ENCODE measurements around the gene DNASE2B.

The DNASE2B gene

DNA sequence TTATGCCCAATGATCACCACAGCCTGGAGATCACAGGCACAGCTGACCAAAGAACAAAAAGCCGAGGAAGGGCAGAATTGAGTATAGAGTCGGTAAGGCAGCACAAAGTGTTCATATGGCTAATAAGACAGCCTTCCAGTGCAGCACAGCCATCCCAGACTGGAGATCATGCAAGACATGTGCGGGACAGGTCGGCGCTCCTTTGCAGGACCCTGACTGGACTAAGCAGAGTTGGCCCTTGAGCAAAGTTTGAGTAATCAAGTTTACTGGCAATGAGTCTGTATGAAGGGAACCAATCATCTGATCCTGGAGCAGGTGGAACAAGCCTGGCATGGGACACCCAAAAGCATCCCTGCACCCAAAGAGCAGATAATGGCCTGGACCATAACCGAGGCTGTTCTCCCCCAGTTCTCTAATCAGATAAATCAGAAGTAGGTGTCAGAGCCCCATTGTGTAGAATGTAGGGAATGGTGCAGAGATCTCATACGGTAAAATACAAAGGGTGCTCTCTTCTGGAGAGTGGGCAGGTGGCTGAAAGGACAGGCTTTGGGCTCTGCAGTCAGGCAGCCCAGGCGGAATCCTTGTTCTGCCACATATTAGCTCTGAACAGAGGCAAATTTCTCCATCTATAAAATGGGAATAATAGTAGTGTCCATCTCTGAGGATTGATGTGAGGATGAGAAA is 10.7 kb upstream of the DNASE2B start:
- ATAC-seq: no peak
- Mint-ChIP-seq H3K4me3 (no peak overlapping the region), H3K4me1 (no peaks in the 10 kb centered on the region), H3K27me3 (no peaks in the 10 kb centered on the region), H3K9me3 (no peaks in the 10 kb centered on the region), H3K27ac (no peak overlapping the region)
- no peak for DNase-seq

DNA sequence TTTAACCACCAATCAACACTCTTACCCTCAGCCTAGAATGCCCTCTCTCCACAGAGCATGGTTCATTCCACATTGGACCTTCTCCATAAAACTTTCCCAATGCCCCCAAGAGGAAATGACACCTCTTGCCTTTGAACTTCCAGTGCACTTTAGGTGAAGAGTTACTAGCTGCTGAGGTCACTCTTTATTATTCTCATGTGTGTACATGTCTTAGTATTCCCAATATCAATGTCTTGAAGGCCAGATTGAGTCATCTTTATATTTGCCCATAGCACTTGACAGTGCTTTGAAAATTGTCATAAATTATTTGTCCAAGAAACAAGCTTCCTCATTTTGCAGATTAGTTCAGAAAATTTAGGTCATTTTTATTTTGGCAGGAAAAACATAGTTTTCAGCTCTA is 8.1 kb upstream of the DNASE2B start:
- Mint-ChIP-seq H3K9me3 (no peaks in the 10 kb centered on the region), H3K4me3 (no peak overlapping the region), H3K4me1 (no peaks in the 10 kb centered on the region), H3K27me3 (no peaks in the 10 kb centered on the region), H3K27ac (no peak overlapping the region)
- DNase-seq: no peak
- no peak for ATAC-seq

DNA sequence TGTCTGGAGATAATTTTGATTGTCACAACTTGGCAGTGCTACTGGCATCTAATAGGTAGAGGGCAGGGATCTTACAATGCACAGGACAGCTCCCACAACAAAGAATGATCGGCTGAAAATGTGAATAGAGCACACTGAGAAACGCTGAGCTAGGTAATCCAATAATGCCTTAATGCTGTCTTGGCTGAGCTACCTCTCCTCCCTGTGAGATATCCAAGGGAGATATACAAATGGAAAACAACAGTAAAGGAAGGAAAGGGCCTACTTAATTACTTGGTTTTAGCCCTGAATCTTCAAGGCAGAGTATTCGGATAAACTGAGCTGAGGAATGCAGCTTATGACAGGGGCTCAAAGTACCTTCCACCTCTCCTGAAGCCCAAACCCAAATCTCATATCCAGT is 2.9 kb downstream of the DNASE2B start:
- DNase-seq (no peak), ATAC-seq (no peak)
- no peak overlapping the region for H3K27ac Mint-ChIP-seq
- H3K4me3 Mint-ChIP-seq: no peak overlapping the region
- H3K9me3 Mint-ChIP-seq: no peaks in the 10 kb centered on the region
- no peaks in the 10 kb centered on the region for H3K27me3 Mint-ChIP-seq
- H3K4me1 Mint-ChIP-seq: no peaks in the 10 kb centered on the region

DNA sequence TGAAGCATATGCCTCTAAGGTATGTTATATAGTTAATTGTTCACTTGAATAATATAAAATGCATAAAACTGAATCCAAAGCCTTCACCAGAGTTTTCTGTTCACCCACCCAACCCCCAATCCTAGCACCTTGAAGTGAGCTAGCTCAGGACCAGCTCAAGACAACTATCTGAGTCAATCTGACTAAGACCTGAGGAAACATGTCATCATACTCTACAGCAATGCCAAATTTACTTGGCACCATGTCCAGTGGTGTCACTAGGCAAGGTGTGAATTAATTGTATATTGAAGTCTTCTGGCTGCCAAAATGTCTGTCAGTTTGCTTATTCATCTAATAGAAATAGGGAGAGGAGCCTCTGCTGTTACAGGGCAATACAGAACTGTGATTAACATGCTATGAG is 3.8 kb downstream of the DNASE2B start:
- DNase-seq (no peak), ATAC-seq (no peak)
- no peaks in the 10 kb centered on the region for H3K4me1 Mint-ChIP-seq
- H3K9me3 Mint-ChIP-seq: no peaks in the 10 kb centered on the region
- no peak overlapping the region for H3K4me3 Mint-ChIP-seq
- H3K27ac Mint-ChIP-seq: no peak overlapping the region
- no peaks in the 10 kb centered on the region for H3K27me3 Mint-ChIP-seq

DNA sequence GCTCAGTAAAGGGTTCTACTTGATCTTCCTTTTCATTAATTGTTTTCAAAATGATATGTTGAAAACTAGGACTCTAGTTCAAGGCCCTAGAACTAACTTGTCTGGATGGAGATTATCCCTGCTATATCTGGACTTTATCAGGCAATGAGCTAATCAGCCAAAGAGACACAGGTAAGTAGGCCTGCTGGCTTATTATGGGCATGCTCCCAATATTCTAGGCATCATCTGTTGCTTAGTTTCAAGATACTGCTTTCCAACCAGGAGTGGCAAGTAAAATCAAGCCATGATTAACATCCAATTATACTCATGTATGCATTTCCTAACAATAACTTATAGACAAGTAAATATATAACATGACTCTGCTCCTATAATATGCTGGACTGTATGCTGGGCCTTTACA is 4.2 kb downstream of the DNASE2B start:
- no peak overlapping the region for H3K4me3 Mint-ChIP-seq
- H3K9me3 Mint-ChIP-seq: no peaks in the 10 kb centered on the region
- ATAC-seq: no peak
- no peaks in the 10 kb centered on the region for H3K27me3 Mint-ChIP-seq
- no peaks in the 10 kb centered on the region for H3K4me1 Mint-ChIP-seq
- no peak for DNase-seq
- no peak overlapping the region for H3K27ac Mint-ChIP-seq

DNA sequence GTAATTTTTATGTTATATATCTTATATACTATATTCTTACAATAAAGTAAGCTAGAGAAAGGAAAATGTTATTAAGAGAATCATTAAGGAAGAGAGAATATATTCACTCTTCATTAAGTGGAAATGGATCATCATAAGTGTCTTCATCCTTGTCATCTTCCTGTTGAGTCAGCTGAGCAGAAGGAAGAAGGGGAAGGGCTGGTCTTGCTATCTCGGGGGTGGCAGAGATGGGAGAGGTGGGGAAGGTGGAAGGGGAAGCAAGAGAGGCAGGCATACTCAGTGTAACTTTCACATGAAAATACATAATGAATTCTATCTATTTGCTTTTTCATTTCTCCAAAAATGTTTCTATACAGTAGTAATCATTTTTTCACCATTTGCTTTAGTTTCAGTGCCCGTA is 5.1 kb downstream of the DNASE2B start:
- no peak overlapping the region for H3K27ac Mint-ChIP-seq

DNA sequence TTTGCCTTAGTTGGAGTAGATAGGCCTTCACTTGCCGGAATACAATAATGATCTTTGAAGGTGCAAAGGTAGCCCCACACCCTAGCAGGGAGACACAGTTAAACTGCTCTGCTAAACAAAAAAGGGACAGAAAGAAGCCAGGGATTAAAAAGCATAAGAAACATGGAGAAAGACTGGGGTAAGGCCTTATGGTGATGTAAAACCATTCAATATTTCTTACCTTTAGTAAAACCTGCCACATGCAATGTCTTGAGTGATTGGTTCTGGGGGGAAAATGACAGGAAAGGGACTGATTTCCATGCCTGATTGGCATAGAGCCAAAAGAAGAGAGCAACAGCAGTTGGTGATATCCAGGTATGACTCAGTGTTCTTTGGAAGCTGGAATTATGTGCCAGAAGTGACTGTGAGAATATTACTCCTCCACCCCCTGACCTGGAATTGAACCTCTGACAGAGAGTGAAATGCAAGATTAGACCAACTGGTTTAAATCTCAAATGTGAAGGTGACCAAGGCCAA is 8.1 kb downstream of the DNASE2B start:
- Mint-ChIP-seq H3K9me3 (no peaks in the 10 kb centered on the region), H3K4me3 (no peak overlapping the region), H3K27me3 (no peaks in the 10 kb centered on the region), H3K27ac (no peak overlapping the region), H3K4me1 (no peaks in the 10 kb centered on the region)
- ATAC-seq (no peak), DNase-seq (no peak)

More for the DNA sequence above, 5.1 kb downstream of the DNASE2B start:
- DNase-seq (no peak), ATAC-seq (no peak)
- H3K27me3 Mint-ChIP-seq: no peaks in the 10 kb centered on the region
- no peak overlapping the region for H3K4me3 Mint-ChIP-seq
- no peaks in the 10 kb centered on the region for H3K9me3 Mint-ChIP-seq
- no peaks in the 10 kb centered on the region for H3K4me1 Mint-ChIP-seq

DNA sequence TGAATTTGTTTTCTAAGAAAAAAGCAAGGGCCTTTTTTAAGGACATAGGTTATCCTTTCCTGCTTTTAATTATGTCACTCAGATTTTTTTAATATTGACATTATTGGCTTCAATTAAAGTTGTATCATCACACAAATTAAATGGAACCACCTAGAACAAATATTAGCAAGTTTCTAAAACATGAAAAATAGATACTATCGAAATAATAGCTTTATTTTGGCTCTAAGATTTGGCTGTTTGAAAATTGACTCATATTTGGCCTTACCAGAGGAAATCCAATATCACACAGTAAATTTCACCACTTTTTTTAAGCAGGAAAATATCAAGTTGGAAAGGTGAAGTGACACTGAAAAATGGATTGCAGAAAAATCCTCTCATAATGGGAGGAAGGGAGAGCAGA is 9.2 kb downstream of the DNASE2B start:
- Mint-ChIP-seq H3K4me3 (no peak overlapping the region), H3K27ac (no peak overlapping the region), H3K9me3 (no peaks in the 10 kb centered on the region), H3K27me3 (no peaks in the 10 kb centered on the region), H3K4me1 (no peaks in the 10 kb centered on the region)
- no peak for DNase-seq
- ATAC-seq: no peak

DNA sequence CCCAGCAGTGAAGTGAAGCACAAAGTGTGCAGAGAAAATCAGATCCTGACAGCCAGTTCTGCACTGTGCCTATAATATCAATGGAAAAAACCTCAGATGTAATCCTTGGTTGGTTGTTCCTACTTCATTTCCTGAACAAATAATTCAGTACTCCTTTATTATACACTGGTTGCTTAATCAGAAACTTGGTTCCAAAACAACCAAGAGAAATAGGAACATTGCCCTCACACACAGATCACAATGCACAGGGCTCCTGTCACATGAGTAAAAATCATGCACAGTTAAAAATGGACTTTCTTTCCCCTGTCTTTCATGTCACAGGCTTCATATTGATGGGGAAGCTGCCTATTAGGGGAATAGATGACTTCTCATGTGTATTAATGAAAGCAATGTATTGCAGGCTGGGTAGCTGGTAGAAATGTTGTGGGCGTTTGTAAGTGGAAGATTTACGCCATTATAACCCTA is 9.7 kb downstream of the DNASE2B start:
- Mint-ChIP-seq H3K4me3 (no peak overlapping the region), H3K9me3 (no peaks in the 10 kb centered on the region), H3K27me3 (no peaks in the 10 kb centered on the region), H3K4me1 (no peaks in the 10 kb centered on the region), H3K27ac (no peak overlapping the region)
- no peak for DNase-seq
- no peak for ATAC-seq

DNA sequence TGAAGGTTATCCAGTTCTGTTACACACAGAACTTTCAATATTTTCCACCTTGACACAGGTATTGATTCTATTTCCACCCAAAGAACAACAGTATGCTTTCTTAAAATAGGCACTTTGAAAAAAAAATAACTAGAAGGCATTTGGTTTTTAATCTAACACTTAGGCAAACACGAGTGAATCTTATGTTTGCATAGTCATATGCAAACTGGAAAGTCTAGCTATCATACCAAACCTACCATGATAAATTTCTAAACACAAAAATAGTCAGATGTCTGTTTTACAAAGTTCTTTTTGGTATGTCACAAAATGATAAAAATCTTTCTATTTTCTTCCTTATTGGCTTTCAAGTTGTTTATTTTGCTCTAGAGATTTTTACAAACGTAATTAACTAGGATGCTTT is 11.6 kb downstream of the DNASE2B start:
- ATAC-seq (no peak), DNase-seq (no peak)
- no peak overlapping the region for H3K27ac Mint-ChIP-seq
- H3K27me3 Mint-ChIP-seq: no peaks in the 10 kb centered on the region
- no peaks in the 10 kb centered on the region for H3K4me1 Mint-ChIP-seq
- H3K4me3 Mint-ChIP-seq: no peak overlapping the region
- no peaks in the 10 kb centered on the region for H3K9me3 Mint-ChIP-seq

DNA sequence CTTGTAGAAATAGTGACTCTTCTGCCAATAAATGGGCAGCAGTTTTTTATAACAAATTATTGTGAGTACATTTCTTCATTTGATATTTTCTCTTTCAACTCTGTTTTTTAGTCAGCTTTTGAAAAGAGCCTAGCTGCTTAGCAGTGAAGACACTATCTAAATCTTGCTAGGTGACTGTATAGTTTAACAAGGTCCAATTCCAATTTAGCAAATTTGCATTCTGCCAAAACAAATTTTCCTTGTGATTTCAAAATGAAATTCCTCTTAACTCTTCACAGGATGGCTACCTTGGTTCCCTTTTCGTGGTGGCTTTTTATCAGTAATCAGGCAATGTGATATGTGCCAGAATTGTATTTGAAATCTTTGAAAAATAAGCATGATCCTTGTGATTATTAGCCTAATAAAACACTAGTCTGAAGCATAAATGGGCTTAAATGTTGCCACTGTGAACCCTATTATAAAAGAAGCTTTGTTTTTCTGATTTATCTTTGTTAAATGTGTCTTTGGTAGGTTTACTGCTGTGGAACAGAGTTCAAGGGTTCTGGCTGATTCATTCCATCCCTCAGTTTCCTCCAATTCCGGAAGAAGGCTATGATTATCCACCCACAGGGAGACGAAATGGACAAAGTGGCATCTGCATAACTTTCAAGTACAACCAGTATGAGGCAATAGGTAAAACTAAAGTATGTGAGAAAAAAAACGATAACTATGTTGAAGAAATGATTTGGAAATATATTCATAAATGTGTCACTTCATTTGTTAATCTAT is 12.2 kb downstream of the DNASE2B start:
- Mint-ChIP-seq H3K9me3 (no peaks in the 10 kb centered on the region), H3K27ac (no peak overlapping the region), H3K4me3 (no peak overlapping the region), H3K27me3 (no peaks in the 10 kb centered on the region), H3K4me1 (no peaks in the 10 kb centered on the region)
- DNase-seq: no peak
- ATAC-seq: no peak

DNA sequence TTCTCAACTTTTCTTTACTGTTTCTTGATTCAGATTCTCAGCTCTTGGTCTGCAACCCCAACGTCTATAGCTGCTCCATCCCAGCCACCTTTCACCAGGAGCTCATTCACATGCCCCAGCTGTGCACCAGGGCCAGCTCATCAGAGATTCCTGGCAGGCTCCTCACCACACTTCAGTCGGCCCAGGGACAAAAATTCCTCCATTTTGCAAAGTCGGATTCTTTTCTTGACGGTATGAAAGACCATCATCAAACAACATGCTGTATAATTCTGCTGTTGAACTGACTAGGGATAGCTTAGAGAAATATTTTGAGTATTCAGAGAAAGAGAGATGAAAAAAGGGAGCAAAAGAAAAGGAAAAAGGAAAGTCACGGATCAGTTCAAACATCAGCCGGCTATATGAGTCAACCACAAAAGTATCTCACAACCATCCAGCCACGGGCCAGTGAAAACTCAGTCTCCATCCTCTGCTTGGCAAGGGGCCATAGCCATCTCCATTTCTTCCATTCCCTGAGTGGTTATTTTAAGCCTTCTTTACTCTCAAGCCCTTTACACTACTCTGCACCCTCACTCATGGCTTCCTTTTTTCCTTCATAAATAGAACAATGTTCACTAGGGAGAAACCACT is 14.1 kb downstream of the DNASE2B start:
- H3K27ac Mint-ChIP-seq: no peak overlapping the region
- no peak overlapping the region for H3K4me3 Mint-ChIP-seq
- H3K9me3 Mint-ChIP-seq: no peaks in the 10 kb centered on the region
- ATAC-seq (no peak), DNase-seq (no peak)
- H3K4me1 Mint-ChIP-seq: no peaks in the 10 kb centered on the region
- H3K27me3 Mint-ChIP-seq: no peaks in the 10 kb centered on the region

DNA sequence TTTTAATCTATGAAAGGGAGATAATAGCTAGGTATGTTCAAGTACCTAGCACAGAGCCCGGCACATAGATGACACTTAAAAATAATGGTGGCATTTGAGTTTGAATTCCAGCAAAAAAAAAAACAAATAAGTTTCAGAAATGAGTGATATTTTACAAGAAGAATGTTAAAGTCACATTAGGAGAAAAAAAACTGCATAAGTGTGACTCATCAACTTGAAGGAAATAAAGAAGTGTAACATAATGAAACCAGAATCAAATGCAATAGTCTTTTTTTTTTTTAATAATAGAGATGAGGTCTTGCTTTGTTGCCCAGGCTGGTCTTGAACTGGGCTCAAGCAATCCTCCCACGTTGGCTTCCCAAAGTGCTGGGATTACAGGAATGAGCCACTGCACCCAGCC is 17.1 kb downstream of the DNASE2B start:
- Mint-ChIP-seq H3K27me3 (no peaks in the 10 kb centered on the region), H3K9me3 (no peaks in the 10 kb centered on the region), H3K4me3 (no peak overlapping the region), H3K4me1 (no peaks in the 10 kb centered on the region), H3K27ac (no peak overlapping the region)
- DNase-seq (no peak), ATAC-seq (no peak)

DNA sequence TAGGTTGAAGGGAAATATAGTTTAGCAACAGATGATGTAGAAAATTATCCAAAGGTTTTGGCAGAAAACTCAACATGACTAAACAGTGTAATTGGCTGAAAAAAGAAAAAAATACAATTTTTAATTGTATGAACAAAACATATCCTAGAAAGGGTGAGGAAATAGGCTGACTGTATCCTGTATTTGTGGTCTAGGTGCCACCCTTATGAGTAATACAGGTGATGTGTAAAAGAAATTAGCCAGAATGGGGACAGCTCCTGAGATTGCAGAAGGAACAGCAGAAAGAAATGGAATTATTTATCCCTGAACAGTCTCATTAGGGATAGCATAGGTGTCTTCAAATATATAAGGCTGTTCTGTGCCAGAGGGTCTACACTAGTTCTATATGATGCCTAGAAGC is 24.6 kb downstream of the DNASE2B start:
- no peak overlapping the region for H3K27ac Mint-ChIP-seq
- no peak for ATAC-seq
- H3K4me3 Mint-ChIP-seq: no peak overlapping the region

DNA sequence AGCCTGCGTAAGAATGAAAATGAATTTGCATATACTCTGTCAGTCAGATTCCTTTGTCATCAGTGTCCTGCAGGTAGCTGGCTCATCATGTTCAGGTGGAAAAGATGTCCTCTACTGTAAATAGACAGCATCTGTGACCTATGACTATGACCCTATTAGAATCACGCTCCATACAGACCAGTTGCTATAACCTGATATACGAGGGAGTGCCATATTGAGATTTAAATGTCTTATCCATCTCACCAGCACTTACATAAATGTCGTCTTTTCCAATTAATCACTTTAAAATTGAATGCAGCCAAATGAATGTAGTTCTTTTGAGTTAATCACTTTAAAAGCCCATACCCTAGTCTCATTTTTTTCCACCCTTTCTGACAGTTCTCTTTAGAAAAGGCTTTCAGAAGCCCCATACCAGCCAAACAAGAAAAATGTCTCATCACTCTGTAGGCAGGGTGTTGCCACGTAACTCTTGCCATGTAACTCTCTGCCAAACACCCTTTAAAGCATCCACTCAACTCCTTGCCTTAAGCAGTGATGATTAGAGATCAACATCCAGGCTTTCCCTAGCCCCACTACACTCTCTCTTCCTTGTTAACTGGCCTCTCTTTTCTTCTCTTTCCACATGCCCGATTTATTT is 26.3 kb downstream of the DNASE2B start:
- no peaks in the 10 kb centered on the region for H3K27me3 Mint-ChIP-seq
- peaks cover 4 to 7% of the 10 kb centered on the region in 2 donors for H3K9me3 Mint-ChIP-seq
- H3K4me1 Mint-ChIP-seq: no peaks in the 10 kb centered on the region
- ATAC-seq: no peak
- H3K4me3 Mint-ChIP-seq: no peak overlapping the region
- H3K27ac Mint-ChIP-seq: no peak overlapping the region
- DNase-seq: no peak

More for the DNA sequence above, 24.6 kb downstream of the DNASE2B start:
- no peaks in the 10 kb centered on the region for H3K4me1 Mint-ChIP-seq
- no peaks in the 10 kb centered on the region for H3K27me3 Mint-ChIP-seq
- no peak for DNase-seq
- no peaks in the 10 kb centered on the region for H3K9me3 Mint-ChIP-seq

Measured in stimulated activated naive CD8-positive, alpha-beta T cell treated with anti-CD3 and anti-CD28 coated beads, Interleukin-15, amount 100 ng/mL, for 72 hours (primary cell).